GM19463 (cell line): Measurements from ENCODE around the gene DENND2A.
"Not testable (repeated sequence)": the region's sequence is repeated elsewhere in the genome, so short reads cannot be mapped to it uniquely, and the experiment has no call there.

Experiments
- ATAC-seq: cut with Tn5 transposase; IDR thresholded peaks from one replicate; pipeline ENCODE4 v1.9.1; 2021; ENCODE audit warnings: mild to moderate bottlenecking, moderate library complexity; ENCODE audit not compliant: unreplicated experiment

Gene DENND2A

DNA sequence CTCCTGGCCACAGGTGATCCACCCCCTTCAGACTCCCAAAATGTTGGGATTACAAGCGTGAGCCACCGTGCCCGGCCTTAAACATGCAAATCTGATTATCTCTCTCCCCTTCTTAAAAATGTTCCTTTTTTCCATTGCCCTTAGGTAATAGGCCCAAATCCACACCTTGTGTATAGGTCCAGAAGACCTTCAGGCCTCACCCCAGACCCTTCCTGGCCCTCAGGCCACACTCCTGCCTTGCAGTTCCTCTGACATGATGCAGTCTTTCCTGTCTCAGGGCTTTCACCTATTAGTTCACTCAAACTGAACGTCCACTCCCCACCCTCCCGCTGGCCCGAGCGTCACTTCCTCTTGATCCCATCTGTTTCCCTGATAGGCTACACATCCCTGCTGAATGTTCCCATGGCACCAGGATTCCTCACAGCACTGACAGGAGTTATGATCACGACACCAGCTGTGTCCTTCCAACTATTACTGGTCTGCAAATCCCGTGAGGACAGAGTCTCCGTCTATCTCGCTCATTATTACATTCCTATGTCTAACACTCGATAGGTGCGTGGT, 46.4 kb downstream of the DENND2A start:
- ATAC-seq = no peak

DNA sequence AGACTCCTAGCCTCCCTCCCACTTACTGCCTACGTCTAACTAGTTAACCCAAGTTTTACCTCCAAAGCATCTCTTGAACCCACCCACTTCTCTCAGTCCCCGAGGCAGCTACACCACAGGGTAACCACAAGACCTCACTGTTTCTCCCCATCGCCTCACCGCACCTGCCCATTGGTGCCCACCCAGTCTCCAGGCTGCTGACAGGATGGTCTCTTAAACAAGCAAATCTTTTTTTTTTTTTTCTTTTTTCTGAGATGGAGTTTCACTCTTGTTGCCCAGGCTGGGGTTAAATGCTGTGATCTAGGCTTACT, 47.0 kb downstream of the DENND2A start:
- peak; percentile 72 for ATAC-seq

DNA sequence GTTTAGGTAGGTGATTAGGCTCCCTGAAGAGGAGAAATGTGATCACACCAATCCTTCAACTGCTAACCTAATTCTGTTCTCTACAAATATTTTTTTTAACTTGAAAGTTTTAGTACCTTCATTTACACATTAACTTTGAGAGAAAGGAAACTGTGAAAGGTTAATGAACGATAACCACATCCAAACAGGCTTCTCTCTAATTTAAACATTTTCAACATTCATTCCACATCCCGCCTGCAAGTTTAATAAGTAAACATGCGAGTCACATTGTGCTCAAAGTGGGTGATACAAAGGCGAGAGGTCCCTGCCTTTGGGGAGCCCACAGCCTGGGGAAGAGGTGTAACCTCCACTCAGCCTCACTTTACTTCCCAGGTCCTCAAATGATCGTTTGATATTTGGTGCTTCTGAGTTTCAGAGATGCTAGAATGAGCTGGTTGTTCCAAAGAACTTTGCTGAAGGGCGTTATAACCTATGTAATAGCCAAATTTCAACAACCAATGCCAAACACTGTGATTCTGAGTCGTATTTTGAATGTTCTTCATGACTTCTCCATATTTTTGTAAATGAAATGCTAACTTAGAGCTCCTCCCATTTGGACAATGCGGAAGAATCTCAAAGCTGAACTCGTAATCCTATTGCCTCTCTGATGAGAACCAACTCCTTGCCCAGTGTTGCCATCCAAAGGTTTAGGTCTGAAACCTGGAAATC, 47.5 kb downstream of the DENND2A start:
- peak; percentile 62 for ATAC-seq

DNA sequence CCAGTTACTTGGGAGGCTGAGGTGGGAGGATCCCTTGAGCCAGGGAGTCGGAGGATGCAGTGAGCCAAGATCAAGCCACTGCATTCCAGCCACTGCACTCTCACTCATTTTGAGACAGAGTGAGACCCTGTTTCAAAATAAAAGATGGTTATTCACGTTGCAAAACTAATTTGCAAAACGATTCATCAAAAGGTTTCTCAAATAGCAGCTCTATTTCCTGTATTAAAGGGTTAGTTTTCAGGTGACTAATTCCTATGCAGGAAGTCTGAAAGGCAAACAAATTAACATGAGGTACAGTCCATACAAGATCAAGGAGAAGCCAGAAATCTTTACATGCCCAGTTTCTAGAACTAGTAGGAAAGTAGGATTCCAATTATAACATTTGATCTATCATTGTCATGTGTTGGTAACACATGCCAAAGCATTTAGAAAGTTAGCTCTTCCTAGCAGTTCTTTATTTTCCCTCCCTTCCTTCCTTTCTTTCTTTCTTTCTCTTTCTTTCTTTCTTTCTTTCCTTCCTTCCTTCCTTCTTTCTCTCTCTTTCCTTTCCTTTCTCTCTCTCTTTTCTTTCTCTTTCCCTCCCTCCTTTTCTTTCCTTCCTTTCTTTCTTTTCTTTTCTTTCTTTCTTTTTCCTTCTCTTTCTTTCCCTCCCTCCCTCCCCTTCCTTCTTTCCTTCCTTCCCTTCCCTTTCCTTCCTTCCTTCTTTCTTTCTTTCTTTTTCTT, 49.3 kb downstream of the DENND2A start:
- no peak for ATAC-seq

DNA sequence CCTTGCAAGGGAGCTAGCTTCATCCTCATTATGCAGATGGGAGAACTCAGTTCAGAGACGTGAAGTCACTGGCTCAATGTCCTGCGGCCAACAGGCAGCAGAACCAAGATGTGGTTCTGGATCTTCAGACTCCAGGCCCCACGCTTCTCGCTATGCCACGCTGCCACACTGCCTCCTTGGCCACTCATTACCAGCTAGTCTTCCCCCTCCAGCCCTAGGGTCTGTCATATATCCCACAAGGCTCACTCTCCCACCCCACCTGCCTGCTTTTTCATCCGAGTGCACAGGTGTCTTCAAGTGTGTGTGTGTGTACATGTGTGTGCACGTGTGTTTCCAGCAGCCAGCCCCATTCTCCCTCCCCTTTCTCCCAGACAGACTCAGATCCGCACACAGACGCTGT, 53.4 kb downstream of the DENND2A start:
- ATAC-seq = no peak

DNA sequence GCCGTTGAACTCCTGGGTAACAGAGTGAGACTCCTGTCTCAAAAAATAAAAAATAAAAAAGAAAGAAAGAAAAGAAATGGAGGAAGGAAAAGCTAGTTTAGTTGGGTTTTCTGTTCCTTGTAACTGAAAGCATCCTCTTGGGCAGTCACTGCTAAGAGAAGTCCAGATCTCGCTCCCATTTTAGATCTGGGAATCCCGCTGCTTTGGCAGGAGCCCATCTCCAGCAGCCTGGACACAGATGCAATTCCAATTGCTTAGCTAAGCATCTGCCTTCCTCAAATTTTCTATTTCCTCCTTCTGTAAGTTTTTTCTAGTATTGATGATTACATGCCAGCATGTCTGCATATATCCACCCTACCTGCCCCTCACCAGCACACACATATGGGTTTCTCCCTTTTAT, 54.1 kb downstream of the DENND2A start:
- ATAC-seq = no peak

DNA sequence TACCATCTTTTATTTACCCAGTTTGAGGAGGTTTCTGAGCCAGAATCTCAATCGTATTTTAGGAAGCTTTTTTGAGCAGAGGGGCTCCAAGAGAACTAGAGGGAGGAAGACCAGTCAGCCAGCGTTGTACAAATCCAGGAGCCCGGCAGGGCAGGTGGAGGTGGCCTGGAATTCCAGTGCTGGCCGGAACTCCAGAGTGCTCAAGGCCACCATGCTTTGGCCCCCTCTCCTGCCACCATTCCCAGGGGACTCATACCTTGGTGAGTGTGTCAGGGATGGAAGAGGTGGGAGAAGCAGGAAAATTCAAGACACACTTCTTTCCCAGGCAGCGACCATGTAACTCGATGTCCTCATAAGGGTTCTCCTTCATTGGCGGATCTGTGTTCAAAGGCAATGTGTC, 55.3 kb downstream of the DENND2A start:
- ATAC-seq = no peak

DNA sequence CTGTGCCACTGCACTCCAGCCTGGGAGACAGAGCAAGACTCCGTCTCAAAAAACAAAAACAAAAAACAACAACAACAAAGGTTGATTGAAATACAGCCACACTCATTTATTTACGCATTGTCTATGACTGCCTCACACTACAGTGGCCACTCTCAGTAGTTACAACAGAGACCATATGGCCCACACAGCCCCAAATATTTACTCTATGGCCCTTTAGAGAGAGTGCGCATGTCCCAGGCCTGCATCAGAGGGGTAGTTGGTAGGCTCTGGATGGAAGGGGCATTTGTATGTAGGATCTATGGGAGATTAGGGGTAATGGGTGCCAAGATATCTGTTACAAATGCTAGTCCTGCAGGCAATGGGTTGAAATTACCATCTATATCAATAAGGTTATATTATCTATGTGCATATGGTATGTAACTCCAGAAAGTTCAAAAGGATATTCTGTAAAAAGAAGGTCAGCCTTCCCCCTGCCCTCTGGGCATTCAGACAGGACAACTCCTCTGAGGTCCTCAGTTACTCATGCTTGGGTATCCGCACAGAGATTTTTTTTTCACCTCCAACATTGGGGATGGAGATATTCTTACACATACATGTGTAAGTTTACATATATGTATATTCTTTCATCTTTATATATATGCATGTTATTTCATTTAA, 56.3 kb downstream of the DENND2A start:
- no peak for ATAC-seq

DNA sequence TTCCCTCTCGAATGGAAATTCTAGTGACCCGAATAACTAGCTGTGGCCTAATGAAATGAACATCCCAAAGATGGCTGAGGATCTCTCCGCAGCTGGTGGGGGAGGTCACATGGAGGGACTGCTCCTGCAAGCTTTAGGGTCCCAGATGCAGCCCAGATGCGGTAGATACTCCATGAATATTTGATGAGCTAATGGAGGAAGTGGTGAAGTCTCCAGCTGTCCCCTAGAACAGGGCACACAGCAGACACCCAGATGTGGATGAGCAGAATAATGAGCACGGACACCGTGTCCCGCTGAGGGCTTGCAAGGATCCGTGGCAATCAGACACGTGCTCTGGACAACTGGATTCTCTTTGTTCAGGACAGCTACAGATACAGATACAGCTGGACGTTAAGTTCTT, 59.2 kb downstream of the DENND2A start:
- no peak for ATAC-seq

DNA sequence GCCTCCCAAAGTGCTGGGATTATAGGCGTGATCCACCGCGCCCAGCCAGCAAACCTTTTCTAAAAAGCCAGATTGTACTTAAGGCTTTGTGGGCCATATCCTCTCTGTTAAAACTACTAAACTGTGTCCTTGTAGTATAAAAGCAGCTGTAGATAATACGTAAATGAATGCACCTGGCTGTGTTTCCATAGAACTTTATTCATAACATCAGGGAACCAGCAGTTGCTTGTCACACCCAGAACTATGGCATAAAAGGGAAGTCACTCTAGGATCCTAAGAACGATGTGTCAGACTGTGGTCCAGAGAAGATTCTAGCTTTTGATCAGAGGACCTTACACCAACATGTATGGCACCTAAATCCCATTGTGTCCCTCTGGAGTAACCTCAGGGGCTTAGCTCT, 63.0 kb downstream of the DENND2A start:
- ATAC-seq = no peak

DNA sequence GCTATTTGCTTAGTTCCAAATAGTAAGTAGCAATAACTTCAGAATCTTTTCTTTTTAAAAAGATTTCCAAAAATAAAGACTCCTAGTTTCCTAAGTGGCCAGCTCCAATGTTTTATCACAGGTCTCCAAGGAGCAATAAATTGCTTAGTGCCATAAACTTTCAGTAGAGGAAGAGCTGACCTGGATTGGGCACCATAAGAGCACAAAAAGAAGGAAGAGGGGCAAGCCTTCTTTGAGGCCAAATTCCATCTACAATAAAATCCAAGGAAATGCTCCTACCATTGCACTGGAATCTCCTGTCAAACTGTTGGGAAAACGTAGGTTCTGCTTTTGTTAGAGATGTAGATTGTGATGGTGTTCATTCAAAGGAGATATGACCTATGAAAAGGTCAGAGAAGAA, 64.0 kb downstream of the DENND2A start:
- ATAC-seq = no peak

DNA sequence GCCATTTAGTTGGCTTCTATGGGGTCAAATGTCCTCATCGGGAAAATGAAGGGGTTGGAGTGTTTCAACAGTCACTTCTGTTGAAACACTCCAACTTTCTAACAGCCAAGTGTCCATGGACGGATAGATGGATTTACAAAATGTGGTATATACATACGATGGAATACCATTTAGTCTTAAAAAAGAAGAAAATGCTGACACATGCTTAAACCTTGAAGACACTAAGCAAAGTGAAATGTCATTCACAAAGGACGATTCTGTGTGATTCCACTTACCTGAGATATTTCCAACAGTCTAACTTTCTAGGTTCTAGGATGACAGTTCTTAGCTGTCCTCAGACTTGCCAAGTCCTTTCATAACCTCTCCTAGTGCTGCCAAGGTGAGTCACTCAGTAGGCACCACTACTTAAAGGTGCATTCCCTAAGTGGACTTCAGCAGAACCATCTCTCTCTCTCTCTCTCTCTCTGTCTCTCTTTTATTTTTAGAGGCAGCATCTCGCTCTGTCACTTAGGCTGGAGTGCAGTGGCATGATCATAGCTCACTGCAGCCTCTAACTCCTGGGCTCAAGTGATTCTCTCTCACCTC, 69.0 kb downstream of the DENND2A start:
- no peak for ATAC-seq

DNA sequence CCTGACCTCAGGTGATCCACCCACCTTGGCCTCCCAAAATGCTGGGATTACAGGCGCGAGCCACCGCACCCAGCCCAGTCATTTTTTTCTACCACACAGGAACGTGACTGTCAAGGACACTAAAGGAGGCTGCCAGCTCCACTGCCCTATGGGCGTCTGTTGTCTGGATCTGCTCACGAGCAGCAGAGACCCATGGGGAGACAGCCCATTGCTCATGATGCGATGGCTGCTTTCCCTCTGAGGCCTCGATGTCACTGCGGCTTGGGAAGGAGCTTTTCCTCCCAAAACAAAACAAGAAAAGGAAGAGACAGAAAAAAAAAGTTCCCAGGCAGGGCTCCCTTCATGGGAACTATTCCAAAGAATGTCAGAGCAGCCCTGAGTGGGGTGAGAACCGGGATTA, 70.5 kb downstream of the DENND2A start:
- ATAC-seq = no peak

DNA sequence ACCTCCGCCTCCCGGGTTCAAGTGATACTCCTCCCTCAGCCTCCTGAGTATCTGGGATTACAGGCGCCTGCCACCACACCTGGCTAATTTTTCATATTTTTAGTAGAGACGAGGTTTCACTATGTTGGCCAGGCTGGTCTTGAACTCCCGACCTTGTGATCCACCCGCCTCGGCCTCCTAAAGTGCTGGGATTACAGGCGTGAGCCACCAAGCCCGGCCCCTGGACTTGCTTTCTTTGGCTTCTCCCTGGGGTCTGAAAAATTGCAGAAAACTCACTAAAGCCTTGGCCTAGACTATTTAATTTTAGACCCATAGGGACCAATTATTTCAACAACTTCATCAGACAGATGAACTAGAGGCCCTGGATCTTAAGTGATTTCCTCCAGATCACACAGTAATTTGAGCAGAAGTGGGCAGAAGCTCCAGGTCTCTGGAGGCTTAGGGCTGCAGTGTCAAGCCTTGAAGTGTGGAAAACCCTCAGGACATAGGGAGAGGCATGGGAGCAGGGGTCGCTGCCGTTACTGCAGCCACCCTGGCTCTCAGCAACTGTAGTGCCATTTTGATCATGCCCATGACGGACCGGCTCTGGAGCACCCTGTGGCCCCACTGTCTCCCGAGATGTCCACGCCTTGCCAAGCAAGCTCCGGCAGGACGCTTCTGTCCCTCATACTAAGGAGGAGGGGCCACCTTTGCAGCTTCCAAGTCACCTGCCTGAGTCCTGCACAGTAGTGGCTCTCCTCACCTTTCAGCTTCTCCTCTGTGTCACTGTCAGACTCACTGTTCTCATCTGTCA, 72.4 kb downstream of the DENND2A start:
- no peak for ATAC-seq

DNA sequence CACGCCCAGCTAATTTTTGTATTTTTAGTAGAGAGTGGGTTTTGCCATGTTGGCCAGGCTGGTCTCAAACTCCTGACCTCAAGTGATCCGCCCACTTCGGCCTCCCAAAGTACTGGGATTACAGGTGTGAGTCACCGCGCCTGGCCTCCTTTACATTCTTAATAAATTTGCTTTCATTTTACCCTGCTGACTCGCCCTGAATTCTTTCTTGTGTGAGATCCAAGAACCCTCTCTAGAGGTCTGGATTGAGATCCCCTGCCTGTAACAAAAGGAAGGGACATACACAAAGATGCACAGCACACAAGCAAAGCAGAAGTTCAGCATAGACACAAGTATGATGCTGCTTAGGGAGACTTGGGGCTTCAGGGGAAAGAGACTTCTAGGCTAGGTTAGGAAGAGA, 74.4 kb downstream of the DENND2A start:
- not testable (repeated sequence) for ATAC-seq

DNA sequence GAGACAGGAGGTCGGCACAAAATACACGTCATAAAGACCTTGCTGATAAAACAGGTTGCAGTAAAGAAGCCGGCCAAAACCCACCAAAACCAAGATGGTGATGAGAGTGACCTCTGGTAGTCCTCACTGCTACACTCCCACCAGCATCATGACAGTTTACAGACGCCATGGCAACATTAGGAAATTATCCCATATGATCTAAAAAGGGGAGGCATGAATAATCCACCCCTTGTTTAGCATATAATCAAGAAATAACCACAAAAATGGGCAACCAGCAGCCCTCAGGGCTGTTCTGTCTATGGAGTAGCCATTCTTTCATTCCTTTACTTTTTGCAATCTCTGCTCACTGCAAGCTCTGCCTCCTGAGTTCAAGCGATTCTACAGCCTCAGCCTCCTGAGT, 74.9 kb downstream of the DENND2A start:
- ATAC-seq = not testable (repeated sequence)

DNA sequence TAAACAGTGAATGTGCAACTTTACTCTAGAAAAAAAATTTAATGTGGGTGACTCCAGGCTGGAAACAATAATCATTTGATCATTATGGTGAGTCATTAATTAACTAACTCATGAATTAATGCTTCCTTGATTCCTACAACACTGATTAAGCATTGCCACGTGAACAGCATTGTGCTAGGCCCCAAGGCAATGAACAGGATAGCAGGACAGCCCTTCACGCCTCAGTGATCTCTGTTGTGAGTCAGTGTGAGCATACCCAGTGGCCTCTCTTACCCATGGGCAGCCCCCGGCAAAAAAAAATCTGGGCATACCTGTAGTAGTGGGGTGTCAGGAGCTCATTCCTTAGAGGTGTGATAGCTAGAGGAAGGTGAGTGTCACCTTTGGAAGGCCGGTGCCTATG, 76.0 kb downstream of the DENND2A start:
- peak; percentile 76 for ATAC-seq

DNA sequence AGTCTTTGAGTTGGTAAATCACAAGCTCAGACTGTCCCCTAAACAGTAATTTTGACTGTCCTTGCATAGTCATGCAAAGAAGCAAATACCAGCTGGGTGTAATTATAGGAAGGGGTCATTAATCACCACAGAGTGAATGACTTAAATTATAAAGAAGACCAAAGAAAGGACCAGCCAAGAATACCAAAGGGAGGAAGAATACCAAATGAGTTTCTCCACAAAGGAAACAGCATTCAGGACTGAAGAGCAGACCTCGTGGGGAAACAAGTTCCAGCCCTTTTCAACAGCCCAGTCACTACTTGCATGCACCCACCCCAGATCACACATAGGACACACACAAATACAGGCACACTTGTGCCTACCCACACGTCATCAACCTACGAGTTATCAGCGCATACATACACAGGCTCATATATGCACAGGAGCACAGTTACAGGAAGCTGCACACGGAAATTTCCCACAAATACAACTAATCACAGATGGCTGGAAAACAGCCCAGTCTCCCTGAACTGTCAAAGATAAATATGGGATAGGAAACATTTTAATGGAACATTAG, 77.6 kb downstream of the DENND2A start:
- no peak for ATAC-seq

DNA sequence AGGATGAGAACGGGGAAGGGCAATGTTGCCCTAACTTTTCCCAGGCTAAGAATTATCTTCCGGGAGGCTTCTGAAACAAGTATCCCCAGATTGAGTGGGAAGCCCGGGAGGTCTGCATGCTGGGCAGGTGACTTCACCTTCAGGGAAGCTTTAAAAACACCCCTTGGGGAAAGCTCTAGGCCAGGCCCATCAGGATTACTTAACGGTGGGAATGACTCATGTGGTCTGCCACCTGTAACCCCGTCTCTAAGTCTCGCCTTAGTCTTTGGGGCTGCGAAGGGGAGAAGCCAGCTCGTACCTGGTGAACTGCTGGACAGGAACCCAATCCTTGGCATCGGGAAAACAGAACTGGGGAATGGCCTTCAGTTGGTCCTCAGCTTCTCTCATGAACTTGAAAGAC, 81.2 kb downstream of the DENND2A start:
- no peak for ATAC-seq

DNA sequence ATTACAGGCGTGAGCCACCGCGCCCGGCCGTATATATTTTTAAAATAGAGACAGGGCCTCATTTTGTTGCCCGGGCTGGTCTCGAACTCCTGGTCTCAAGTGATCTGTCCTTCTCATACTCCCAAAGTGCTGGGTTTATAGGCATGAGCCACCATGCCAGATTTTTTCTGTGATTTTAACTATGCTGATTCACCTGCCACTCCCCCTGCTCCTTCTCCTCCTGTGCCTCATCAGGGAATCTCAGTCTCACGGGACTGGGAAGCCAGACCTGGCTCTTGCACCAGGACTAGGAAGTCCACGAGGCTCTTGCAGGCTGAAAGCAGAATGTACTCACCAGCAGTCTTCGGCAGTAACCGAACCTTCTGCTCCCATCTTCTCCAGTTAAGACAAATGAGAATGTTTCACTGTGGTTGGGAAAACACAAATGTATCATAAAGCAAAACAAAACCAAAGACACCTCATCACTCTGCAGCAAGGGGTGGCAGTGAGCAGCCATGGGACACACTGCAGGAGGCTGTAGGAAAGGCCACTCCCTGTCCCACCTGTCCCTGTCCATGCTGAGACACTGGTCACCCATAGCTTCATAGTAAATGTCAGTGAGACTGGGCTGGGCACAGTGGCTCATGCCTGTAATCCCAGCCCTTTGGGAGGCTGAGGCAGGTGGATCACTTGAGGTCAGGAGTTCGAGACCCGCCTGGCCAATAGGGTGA, 82.6 kb downstream of the DENND2A start:
- no peak for ATAC-seq
